H1 (cell line): ENCODE results near the gene METRNL. TPM values are rescaled to one million over a fixed set of nuclear protein-coding genes. Genes with fewer than 3 reads are reported as not detected.

Source experiments
- HDAC2 ChIP-seq, 2 experiments: fragments of 300-600 bp in 1 of 2; sonication (generic) in 1 of 2; IDR thresholded peaks; 2 replicates each; pipeline ENCODE4 v1.6.1; 2011 to 2012; ENCODE audit warnings: low read depth in 2 of 2, low read length in 2 of 2, mild to moderate bottlenecking in 2 of 2, moderate library complexity in 2 of 2, borderline replicate concordance in 1 of 2, inconsistent platforms in 1 of 2
- SP1 ChIP-seq: IDR thresholded peaks from 2 replicates; pipeline ENCODE4 v1.6.1; 2011; ENCODE audit warnings: low read depth, low read length
- YY1 ChIP-seq: IDR thresholded peaks from 2 replicates; pipeline ENCODE4 v1.6.1; 2011; ENCODE audit warnings: low read depth, mild to moderate bottlenecking, low read length
- polyA plus RNA-seq, 7 experiments: library from polyadenylated mRNA; depleted of rRNA in 3 of 7; stranded (reverse) in 5 of 7; unstranded in 2 of 7; fragments of >200 nt in 5 of 7; fragments of 200-250 nt in 2 of 7; gene quantifications; 1 replicate in 5 of 7; 2 replicates in 1 of 7; 4 replicates in 1 of 7; pipeline versions ENCODE4 v1.2.1 to v1.2.3, GENCODE V29; 2011 to 2013; ENCODE audit warnings: missing spikeins in 2 of 7, mixed read lengths in 2 of 7
- total RNA-seq: library from RNA; stranded (reverse); fragmentation: NEBNext Ultra II Directional; extraction: Animal tissue kit (Norgen Biotek cat#: 25700); gene quantifications from 2 replicates; pipeline ENCODE4 v1.2.1, GENCODE V29; 2021

The METRNL gene
- total and polyA plus RNA-seq, 2 of the 8 experiments (the other 6 are each of a cell fraction or from before 2014, with no cell fraction given): 13.9 to 14.2 TPM

GRCh38 chr17:83103200-83103942 lies 24.0 kb downstream of the METRNL start (continued):
- no peak for TF ChIP-seq YY1
- no peak for TF ChIP-seq HDAC2 (IDR thresholded peaks at IDR 0.05; ENCODE audit: borderline replicate concordance in 1 of 2, low read depth in 2 of 2, low read length in 2 of 2)
- TF ChIP-seq SP1: no peak
